22Rv1 (cell line): ENCODE results near the gene CIB4.

Experiments
- ZFX ChIP-seq: fragments of 450-650 bp; IDR thresholded peaks from 2 replicates; pipeline ENCODE4 v1.6.1; 2017; ENCODE audit warnings: antibody characterized with exemption, borderline replicate concordance
- TF ChIP-seq, protein P1 (sequence below): fragments of 450-650 bp; IDR thresholded peaks from 2 replicates; pipeline ENCODE4 v1.5.1; 2017; ENCODE audit warnings: mild to moderate bottlenecking

GRCh38 chr2:26541401-26542193 lies 99.6 kb downstream of the CIB4 start:
- TF ChIP-seq, protein P1, sequence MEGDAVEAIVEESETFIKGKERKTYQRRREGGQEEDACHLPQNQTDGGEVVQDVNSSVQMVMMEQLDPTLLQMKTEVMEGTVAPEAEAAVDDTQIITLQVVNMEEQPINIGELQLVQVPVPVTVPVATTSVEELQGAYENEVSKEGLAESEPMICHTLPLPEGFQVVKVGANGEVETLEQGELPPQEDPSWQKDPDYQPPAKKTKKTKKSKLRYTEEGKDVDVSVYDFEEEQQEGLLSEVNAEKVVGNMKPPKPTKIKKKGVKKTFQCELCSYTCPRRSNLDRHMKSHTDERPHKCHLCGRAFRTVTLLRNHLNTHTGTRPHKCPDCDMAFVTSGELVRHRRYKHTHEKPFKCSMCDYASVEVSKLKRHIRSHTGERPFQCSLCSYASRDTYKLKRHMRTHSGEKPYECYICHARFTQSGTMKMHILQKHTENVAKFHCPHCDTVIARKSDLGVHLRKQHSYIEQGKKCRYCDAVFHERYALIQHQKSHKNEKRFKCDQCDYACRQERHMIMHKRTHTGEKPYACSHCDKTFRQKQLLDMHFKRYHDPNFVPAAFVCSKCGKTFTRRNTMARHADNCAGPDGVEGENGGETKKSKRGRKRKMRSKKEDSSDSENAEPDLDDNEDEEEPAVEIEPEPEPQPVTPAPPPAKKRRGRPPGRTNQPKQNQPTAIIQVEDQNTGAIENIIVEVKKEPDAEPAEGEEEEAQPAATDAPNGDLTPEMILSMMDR, result no peak
- TF ChIP-seq ZFX, result no peak
